Measurements from ENCODE around the gene CDK3.
"Not testable (repeated sequence)": the region's sequence is repeated elsewhere in the genome, so short reads cannot be mapped to it uniquely, and the experiment has no call there.

Gene CDK3

DNA sequence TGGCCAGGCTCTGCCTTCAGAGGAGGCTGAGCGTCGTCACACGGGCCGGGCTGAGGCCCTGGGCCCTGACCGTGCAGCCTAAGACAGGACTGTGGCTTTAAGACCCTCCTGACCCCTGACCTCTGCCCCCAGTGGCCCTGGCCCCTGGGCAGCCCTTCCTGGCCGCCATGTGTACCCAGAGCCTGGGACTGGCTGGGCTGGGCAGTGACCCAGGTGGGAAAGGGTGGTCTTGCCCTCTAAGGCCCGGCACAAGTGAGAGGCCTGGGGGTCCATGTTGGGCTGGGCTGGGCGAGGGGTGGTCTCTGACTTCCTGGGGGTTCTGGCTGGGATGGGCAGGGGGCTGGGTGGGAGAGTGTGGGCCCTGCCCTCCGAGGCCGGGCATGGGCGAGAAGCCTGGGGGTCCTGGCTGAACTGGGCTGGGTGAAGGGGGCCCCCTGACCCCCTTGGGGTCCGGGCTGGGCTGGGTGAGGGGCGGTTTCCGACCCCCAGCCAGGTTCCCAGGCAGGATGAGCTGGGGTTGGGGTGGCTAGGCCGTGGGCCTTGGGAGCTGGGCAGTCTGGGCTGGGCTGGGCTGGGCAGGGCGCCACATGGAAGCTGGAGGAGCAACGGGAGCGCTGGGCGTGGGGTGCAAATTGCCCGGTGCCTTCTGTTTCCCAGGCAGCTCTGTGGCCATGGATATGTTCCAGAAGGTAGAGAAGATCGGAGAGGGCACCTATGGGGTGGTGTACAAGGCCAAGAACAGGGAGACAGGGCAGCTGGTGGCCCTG, at the start of gene CDK3:
TSS of gene CDK3 (plus strand) at position 101 of the 767 bp plus-strand sequence. CDS start at position 672, 571 bp downstream.
- no peak for DNase-seq (ENCODE audit: low spot score)

GRCh38 chr17:75950855-75951554, 49.6 kb upstream of the CDK3 start:
- DNase-seq (ENCODE audit: low spot score): no peak

GRCh38 chr17:75959051-75959838, 41.4 kb upstream of the CDK3 start:
- no peak for DNase-seq (ENCODE audit: low spot score)

- DNase-seq (ENCODE audit: low spot score): no peak
Observed at GRCh38 chr17:75959839-75960511, 40.7 kb upstream of the CDK3 start.

DNA sequence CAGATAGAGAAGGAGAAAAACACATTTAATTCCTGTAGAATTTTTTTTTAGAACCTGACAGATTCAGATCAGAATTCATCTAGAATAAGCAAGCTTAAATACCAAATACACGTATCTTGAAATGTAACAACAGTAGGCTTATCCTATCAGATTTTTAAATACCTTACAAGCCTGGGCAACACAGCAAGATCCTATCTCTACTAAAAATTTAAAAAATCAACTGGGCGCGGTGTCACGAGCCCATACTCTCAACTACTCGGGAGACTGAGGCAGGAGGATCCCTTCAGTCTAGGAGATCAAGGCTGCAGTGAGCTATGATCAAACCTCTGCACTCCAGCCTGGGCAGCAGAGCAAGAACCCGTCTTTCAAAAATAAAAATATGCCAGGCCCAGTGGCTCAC, 35.2 kb upstream of the CDK3 start:
- DNase-seq (ENCODE audit: low spot score): no peak

DNA sequence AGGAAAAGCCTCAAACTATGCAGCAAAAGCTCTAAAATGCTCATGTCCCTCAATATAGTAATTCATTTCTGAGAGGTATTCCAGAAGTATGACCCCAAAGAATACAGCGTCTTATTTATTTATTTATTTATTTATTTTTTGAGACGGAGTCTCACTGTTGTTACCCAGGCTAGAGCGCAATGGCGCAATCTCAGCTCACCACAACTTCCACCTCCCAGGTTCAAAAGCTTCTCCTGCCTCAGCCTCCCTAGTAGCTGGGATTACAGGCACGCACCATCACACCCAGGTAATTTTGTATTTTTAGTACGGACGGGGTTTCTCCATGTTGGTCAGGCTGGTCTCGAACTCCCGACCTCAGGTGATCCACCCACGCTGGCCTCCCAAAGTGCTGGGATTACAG, 31.6 kb upstream of the CDK3 start:
- not testable (repeated sequence) for DNase-seq (ENCODE audit: low spot score)

GRCh38 chr17:75970011-75970523, 30.6 kb upstream of the CDK3 start:
- DNase-seq (ENCODE audit: low spot score): no peak

- DNase-seq (ENCODE audit: low spot score): no peak
Observed at GRCh38 chr17:75970626-75971025, 30.0 kb upstream of the CDK3 start.

DNA sequence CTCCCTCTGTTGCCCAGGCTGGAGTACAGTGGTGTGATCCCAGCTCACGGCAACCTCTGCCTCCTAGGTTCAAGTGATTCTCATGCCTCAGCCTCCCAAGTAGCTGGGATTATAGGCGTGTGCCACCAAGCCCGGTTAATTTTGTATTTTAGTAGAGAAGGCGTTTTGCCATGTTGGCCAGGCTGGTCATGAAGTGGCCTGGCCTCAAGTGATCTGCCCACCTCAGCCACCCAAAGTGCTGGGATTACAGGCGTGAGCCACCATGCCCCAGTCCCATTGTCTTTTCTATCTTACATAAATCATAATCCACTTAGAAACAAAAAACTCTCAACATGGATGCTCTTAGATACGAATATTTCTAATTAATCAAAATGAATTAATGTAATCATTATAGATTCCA, 25.5 kb upstream of the CDK3 start:
- DNase-seq (ENCODE audit: low spot score): not testable (repeated sequence)

DNA sequence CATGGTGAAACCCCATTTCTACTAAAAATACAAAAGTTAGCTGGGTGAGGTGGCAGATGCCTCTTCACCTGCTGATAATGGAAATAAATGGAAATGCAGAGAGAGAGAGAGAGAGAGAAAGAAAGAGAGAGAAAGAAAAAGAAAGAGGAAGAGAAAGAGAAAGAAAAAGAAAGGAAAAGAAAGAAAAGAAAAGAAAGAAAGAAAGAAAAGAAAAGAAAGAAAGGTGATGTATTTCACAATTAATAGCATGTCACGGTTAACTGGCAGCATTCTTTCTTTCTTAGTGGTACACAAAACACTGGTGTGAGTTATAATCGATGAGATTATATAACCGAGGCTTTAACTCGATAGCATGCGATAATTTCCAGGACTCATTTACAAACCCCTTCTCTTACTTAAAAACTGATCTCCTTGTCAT, 24.9 kb upstream of the CDK3 start:
- no peak for DNase-seq (ENCODE audit: low spot score)

- DNase-seq (ENCODE audit: low spot score): no peak
Observed at GRCh38 chr17:75976175-75976848, 24.3 kb upstream of the CDK3 start.

DNA sequence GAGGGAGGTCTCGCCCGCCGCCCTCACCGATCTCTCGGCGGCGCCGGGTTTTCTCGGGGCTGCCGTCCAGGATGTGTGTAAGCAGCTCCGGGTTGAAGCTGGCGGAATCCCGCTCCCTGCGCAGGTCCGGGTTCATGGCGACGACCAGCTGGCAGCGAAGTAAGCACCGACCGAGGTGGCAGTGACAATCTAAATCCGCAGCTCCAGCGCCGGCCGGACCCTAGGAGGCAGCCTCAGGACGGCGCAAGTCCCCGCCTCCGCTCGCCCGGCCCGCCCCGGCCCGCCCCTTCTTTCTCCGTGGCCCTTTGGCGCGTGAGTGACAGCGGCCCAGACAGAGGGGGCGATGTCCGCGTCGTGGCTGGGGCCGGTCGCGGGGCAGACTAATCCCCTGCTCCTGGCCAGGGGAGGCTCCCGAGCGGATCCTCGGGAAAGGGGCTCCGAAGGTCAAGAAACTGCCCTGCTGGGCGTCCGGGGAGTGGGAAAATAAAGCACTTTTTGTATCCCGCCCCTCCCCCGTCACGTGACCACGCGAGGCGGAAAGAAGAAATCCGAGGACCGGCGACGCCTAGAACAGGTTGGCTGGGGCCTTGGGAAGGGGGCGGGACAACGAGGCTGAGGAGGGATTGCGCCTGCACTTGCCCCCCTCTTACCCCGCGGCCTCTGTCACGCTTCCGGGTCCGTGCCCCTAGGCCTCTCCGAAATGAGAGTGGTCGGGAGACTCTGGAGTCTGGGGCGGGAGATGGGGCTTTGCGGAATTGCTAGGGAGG, 21.5 kb upstream of the CDK3 start, which contains the start of the genes ACOX1 and TEN1:
TSS of gene ACOX1 (minus strand) at position 229 of the 767 bp plus-strand sequence. CDS start at position 136, 93 bp downstream.
TSS of gene TEN1 (plus strand) at position 303 of the 767 bp plus-strand sequence. CDS start 6,953 bp downstream, outside the sequence.
- DNase-seq (ENCODE audit: low spot score): peak; percentile 92

GRCh38 chr17:75979705-75980187, 20.9 kb upstream of the CDK3 start:
- DNase-seq (ENCODE audit: low spot score): no peak

DNA sequence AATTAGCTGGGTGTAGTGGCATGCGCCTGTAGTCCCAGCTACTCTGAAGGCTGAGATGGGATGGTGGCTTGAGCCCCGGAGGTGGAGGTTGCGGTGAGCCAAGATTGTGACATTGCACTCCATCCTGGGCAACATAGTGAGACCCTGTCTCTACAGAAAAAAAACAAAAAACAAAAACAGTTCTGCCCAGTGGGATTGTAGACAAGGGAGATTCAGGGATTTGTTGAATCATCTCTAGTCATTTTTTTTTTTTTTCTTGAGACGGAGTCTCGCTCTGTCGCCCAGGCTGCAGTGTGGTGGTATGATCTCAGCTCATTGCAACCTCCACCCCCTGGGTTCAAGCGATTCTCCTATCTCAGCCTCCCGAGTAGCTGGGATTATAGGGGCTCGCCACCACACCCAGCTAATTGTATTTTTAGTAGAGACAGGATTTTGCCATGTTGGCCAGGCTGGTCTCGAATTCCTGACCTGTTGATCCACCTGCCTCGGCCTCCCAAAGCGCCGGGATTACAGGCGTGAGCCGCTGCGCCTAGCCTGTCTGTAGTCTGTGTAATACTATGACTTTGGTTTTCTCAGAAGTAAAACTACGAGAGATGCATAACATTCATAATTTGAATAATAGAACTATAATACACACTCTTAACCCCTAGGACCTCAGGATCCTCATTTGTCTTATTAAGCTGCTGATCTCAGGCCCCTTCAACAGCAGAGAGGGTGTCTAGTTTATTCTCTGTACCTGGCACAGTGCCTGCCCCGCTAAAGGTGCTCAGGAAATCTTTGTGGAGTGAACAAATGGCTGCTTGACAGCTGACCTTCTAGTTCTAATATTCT, 20.3 kb upstream of the CDK3 start:
- DNase-seq (ENCODE audit: low spot score): no peak

- DNase-seq (ENCODE audit: low spot score): no peak
Observed at GRCh38 chr17:75981019-75981615, 19.5 kb upstream of the CDK3 start.

GRCh38 chr17:75983501-75984181, 17.0 kb upstream of the CDK3 start:
- no peak for DNase-seq (ENCODE audit: low spot score)

DNA sequence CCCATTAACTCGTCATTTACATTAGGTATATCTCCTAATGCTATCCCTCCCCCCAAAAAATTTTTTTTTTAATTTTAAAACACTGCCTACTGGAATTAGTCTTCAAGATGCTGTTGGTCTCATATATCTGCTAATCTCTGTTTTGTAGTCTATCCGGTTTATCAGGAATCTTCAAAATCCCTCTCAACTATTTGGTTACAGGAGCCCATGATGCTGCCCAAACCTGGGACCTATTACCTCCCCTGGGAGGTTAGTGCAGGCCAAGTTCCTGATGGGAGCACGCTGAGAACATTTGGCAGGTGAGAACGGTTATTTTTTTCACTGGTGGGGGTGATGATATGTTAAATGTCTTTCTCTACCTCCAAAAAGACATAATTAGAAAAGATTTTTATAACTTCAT, 14.7 kb upstream of the CDK3 start:
- no peak for DNase-seq (ENCODE audit: low spot score)

GRCh38 chr17:75987041-75987440, 13.6 kb upstream of the CDK3 start:
- DNase-seq (ENCODE audit: low spot score): no peak

Measured in hepatic stellate cell (primary cell).